OCI-LY3 (cell line): Measurements from ENCODE around the gene APOBEC3B.
"Not testable (repeated sequence)": the region's sequence is repeated elsewhere in the genome, so short reads cannot be mapped to it uniquely, and the experiment has no call there.

Experiments
- CTCF ChIP-seq: fragments of 200-600, 300-600 bp; sonication (generic); IDR thresholded peaks from 2 replicates; pipeline ENCODE4 v1.5.1; 2014; ENCODE audit warnings: antibody characterized with exemption, low read length, low read depth
- EZH2phosphoT487 ChIP-seq: fragments of 200-600 bp; shearing (Covaris generic); IDR thresholded peaks from 2 replicates; pipeline ENCODE4 v1.6.1; 2018; ENCODE audit warnings: antibody characterized with exemption, mixed run types, low read depth

DNA sequence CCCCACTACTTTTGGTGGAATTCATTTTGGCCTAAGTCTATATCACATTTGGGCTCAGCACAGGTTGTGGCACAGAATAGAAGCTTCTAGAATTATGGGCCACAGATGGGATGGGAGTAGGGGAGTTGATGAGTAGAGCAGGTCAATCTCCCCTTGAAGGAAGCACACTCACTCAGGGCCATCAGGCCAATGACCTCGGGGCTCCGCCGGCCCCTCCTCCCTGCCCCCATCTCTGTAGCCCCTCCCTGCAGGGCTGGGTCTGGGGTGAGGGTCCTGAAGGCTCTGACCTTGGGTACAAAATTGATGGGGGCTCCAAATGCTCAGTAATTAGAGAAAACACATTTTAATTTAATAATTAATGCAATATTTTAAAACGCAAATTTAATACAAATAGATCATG is 21.5 kb upstream of the APOBEC3B start:
- TF ChIP-seq CTCF, EZH2phosphoT487: not testable (repeated sequence)
